Measurements from ENCODE around the gene TDG.

TDG gene

GRCh38 chr12:103986829-103987228 lies 21.2 kb downstream of the TDG start:
- H3K4me1 ChIP-seq (ENCODE audit: insufficient read depth, low read length, severe bottlenecking), result no peaks in the 10 kb centered on the region
- H3K27me3 ChIP-seq (ENCODE audit: insufficient read depth, low read length), result no peaks in the 10 kb centered on the region
- H3K79me2 ChIP-seq (ENCODE audit: insufficient read depth, low read length), result no peaks in the 10 kb centered on the region
- H4K20me1 ChIP-seq (ENCODE audit: insufficient read depth, low read length), result no peaks in the 10 kb centered on the region
- no peak overlapping the region for H3K4me3 ChIP-seq (ENCODE audit: low read depth, low read length, poor library complexity, severe bottlenecking)
- H3K27ac ChIP-seq (ENCODE audit: low read depth, low read length, poor library complexity, severe bottlenecking), result no peak overlapping the region
- TF ChIP-seq EZH2 (IDR thresholded peaks at IDR 0.05; ENCODE audit: borderline replicate concordance, low read length) (no peak), CTCF (IDR thresholded peaks at IDR 0.05; ENCODE audit: low read length) (no peak)
- no peaks in the 10 kb centered on the region for H3F3A ChIP-seq (ENCODE audit: insufficient read depth, low read length)
- no peaks in the 10 kb centered on the region for H3K9me2 ChIP-seq (ENCODE audit: low read depth, low read length)
- no peak overlapping the region for H2AFZ ChIP-seq (ENCODE audit: low read length)
- H3K4me2 ChIP-seq (ENCODE audit: low read length), result no peak overlapping the region
- peaks cover 21% of the 10 kb centered on the region for H3K36me3 ChIP-seq (ENCODE audit: insufficient read depth, low read length)
- no peak overlapping the region for H3K9ac ChIP-seq (ENCODE audit: low read length)
- no peaks in the 10 kb centered on the region for H3K9me3 ChIP-seq (ENCODE audit: low read length)

- TF ChIP-seq EZH2 (IDR thresholded peaks at IDR 0.05; ENCODE audit: borderline replicate concordance, low read length), result no peak
- TF ChIP-seq CTCF (IDR thresholded peaks at IDR 0.05; ENCODE audit: low read length), result no peak
- no peaks in the 10 kb centered on the region for H3K4me1 ChIP-seq (ENCODE audit: insufficient read depth, low read length, severe bottlenecking)
- H3K4me2 ChIP-seq (ENCODE audit: low read length), result no peak overlapping the region
- H3K27ac ChIP-seq (ENCODE audit: low read depth, low read length, poor library complexity, severe bottlenecking), result no peak overlapping the region
- H3K9ac ChIP-seq (ENCODE audit: low read length), result no peak overlapping the region
- no peaks in the 10 kb centered on the region for H3K27me3 ChIP-seq (ENCODE audit: insufficient read depth, low read length)
- H3F3A ChIP-seq (ENCODE audit: insufficient read depth, low read length), result no peaks in the 10 kb centered on the region
- no peak overlapping the region for H3K4me3 ChIP-seq (ENCODE audit: low read depth, low read length, poor library complexity, severe bottlenecking)
- no peak overlapping the region for H2AFZ ChIP-seq (ENCODE audit: low read length)
- no peaks in the 10 kb centered on the region for H4K20me1 ChIP-seq (ENCODE audit: insufficient read depth, low read length)
- no peaks in the 10 kb centered on the region for H3K9me2 ChIP-seq (ENCODE audit: low read depth, low read length)
- H3K79me2 ChIP-seq (ENCODE audit: insufficient read depth, low read length), result no peaks in the 10 kb centered on the region
- peaks cover 2% of the 10 kb centered on the region; the same call in 1 of the 2 replicates for H3K36me3 ChIP-seq (ENCODE audit: insufficient read depth, low read length)
- no peaks in the 10 kb centered on the region for H3K9me3 ChIP-seq (ENCODE audit: low read length)
Measured at GRCh38 chr12:103994235-103994634, 28.6 kb downstream of the TDG start.

- Histone ChIP-seq H3K9me3 (ENCODE audit: low read length) (no peaks in the 10 kb centered on the region), H3K4me1 (ENCODE audit: insufficient read depth, low read length, severe bottlenecking) (no peaks in the 10 kb centered on the region), H3K4me3 (ENCODE audit: low read depth, low read length, poor library complexity, severe bottlenecking) (no peak overlapping the region), H3K9ac (ENCODE audit: low read length) (no peak overlapping the region), H3K27ac (ENCODE audit: low read depth, low read length, poor library complexity, severe bottlenecking) (no peak overlapping the region), H3F3A (ENCODE audit: insufficient read depth, low read length) (no peaks in the 10 kb centered on the region), H3K4me2 (ENCODE audit: low read length) (no peak overlapping the region), H4K20me1 (ENCODE audit: insufficient read depth, low read length) (no peaks in the 10 kb centered on the region), H3K9me2 (ENCODE audit: low read depth, low read length) (no peaks in the 10 kb centered on the region), H3K27me3 (ENCODE audit: insufficient read depth, low read length) (no peaks in the 10 kb centered on the region), H3K79me2 (ENCODE audit: insufficient read depth, low read length) (no peaks in the 10 kb centered on the region), H3K36me3 (ENCODE audit: insufficient read depth, low read length) (no peaks in the 10 kb centered on the region), H2AFZ (ENCODE audit: low read length) (no peak overlapping the region)
- TF ChIP-seq CTCF (IDR thresholded peaks at IDR 0.05; ENCODE audit: low read length) (no peak), EZH2 (IDR thresholded peaks at IDR 0.05; ENCODE audit: borderline replicate concordance, low read length) (no peak)
Measured at GRCh38 chr12:103996595-103996994, 30.9 kb downstream of the TDG start.
